HFFc6 (cell line): ENCODE measurements around the gene MED14. TPM values are rescaled to one million over a fixed set of nuclear protein-coding genes. Genes with fewer than 3 reads are reported as not detected.

Experiments used
- DNase-seq: peaks from one replicate; pipeline ENCODE4 v3.0.0-alpha.2; 2018
- H3K27ac Mint-ChIP-seq: 2 replicates; pipeline ENCODE4 v1.8.0; 2020; ENCODE audit warnings: mild to moderate bottlenecking, mixed read lengths
- H3K27me3 Mint-ChIP-seq: 2 replicates; pipeline ENCODE4 v1.8.0; 2021; ENCODE audit warnings: mild to moderate bottlenecking, moderate library complexity, mixed read lengths; ENCODE audit not compliant: insufficient read depth
- H3K36me3 Mint-ChIP-seq: 2 replicates; pipeline ENCODE4 v1.8.0; 2021; ENCODE audit warnings: low read depth, mixed read lengths
- H3K4me1 Mint-ChIP-seq: 2 replicates; pipeline ENCODE4 v1.8.0; 2020; ENCODE audit warnings: low read depth, mixed read lengths
- H3K4me3 Mint-ChIP-seq: 2 replicates; pipeline ENCODE4 v1.8.0; 2020; ENCODE audit warnings: mild to moderate bottlenecking, moderate library complexity, mixed read lengths
- H3K9me3 Mint-ChIP-seq: 2 replicates; pipeline ENCODE4 v1.8.0; 2020; ENCODE audit warnings: mild to moderate bottlenecking, mixed read lengths
- CTCF ChIP-seq: fragments of 200-600 bp; sonication (generic); IDR thresholded peaks from 2 replicates; pipeline ENCODE4 v1.5.0; 2021; ENCODE audit warnings: antibody characterized with exemption, mild to moderate bottlenecking
- total RNA-seq, 6 experiments: library from RNA; stranded (reverse); fragmentation: NEBNext Ultra II Directional; extraction: Animal tissue kit (Norgen Biotek cat#: 25700); gene quantifications; 2 replicates in 1 of 6; 3 replicates in 5 of 6; pipeline ENCODE4 v1.2.3, GENCODE V29; 2021

The MED14 gene
- total RNA-seq, 6 experiments from 2014 or later: 29.0 to 40.5 (median 38.2) TPM

DNA sequence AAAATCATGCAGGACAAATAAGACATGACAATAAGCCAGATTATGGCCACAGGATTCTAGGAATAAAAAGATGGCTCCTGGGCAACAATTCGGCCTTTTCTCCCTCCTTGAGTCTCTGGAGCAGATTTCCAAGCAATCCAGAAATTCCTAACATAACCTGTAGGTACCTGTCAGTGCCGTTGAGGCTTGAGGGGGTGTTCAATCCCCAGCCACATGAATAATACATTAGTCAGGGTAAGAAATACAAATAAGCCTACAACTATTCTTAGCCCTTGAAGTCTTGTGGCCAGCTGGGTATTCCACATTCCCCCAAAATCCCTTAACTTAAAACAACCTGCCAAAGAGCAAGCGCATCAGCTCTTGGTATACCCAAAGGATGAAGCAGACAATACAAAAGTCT is 97.7 kb downstream of the MED14 start:
- DNase-seq: no peak
- no peak for TF ChIP-seq CTCF
- Mint-ChIP-seq H3K9me3 (no peaks in the 10 kb centered on the region), H3K27me3 (no peaks in the 10 kb centered on the region), H3K4me1 (peaks cover 26% of the 10 kb centered on the region), H3K27ac (no peak overlapping the region), H3K4me3 (no peak overlapping the region), H3K36me3 (peaks cover 37% of the 10 kb centered on the region)

- Mint-ChIP-seq H3K36me3 (peaks cover 32% of the 10 kb centered on the region), H3K27me3 (no peaks in the 10 kb centered on the region), H3K4me3 (no peak overlapping the region), H3K4me1 (no peaks in the 10 kb centered on the region), H3K27ac (no peak overlapping the region), H3K9me3 (no peaks in the 10 kb centered on the region)
- no peak for TF ChIP-seq CTCF
- no peak for DNase-seq
Measured at GRCh38 chrX:40632199-40632598, 103.1 kb downstream of the MED14 start.

- no peak for TF ChIP-seq CTCF
- Mint-ChIP-seq H3K27me3 (no peaks in the 10 kb centered on the region), H3K4me3 (no peak overlapping the region), H3K9me3 (no peaks in the 10 kb centered on the region), H3K4me1 (no peaks in the 10 kb centered on the region), H3K36me3 (peaks cover 13% of the 10 kb centered on the region), H3K27ac (no peak overlapping the region)
- DNase-seq: no peak
Measured at GRCh38 chrX:40628506-40628905, 106.8 kb downstream of the MED14 start.

DNA sequence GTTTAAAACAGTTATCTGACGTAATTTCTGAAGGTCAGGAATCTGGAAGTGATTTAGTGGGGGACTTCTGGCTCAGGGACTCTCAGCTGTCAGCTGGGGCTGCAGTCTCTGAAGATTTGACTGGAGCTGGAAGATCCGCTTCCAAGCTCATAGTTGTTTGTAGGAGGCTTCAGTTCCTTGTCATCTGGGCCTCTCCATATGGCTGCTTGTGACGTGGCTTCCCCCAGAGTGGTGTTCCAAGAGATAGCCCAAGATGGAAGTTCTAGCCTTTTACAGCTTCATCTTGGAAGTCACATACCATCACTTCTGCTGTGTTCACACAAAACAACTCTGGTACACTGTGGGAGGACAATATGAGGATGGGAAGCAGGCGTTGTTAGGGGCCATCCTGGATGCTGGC is 110.0 kb downstream of the MED14 start:
- no peaks in the 10 kb centered on the region for H3K9me3 Mint-ChIP-seq
- no peak for TF ChIP-seq CTCF
- no peak overlapping the region for H3K27ac Mint-ChIP-seq
- no peak for DNase-seq
- H3K4me1 Mint-ChIP-seq: no peaks in the 10 kb centered on the region
- H3K36me3 Mint-ChIP-seq: no peaks in the 10 kb centered on the region
- no peaks in the 10 kb centered on the region for H3K27me3 Mint-ChIP-seq
- no peak overlapping the region for H3K4me3 Mint-ChIP-seq

DNA sequence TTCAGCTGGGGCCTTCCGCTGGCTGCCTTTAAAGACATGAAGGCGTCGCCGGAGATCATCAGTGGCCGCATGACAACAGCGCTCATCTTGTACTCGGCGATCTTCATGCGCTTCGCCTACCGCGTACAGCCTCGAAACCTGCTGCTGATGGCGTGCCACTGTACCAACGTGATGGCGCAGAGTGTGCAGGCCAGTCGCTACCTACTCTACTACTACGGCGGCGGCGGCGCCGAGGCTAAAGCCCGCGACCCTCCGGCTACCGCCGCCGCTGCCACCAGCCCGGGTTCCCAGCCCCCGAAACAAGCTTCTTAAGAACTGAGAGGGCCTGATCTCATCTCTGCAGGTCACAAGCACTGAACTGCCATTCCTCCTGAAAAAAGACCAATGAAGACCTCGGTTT is 111.7 kb downstream of the MED14 start:
- TF ChIP-seq CTCF: no peak
- no peak for DNase-seq
- no peaks in the 10 kb centered on the region for H3K4me1 Mint-ChIP-seq
- H3K4me3 Mint-ChIP-seq: no peak overlapping the region
- H3K9me3 Mint-ChIP-seq: no peaks in the 10 kb centered on the region
- no peak overlapping the region for H3K27ac Mint-ChIP-seq
- no peaks in the 10 kb centered on the region for H3K27me3 Mint-ChIP-seq
- H3K36me3 Mint-ChIP-seq: no peaks in the 10 kb centered on the region

DNA sequence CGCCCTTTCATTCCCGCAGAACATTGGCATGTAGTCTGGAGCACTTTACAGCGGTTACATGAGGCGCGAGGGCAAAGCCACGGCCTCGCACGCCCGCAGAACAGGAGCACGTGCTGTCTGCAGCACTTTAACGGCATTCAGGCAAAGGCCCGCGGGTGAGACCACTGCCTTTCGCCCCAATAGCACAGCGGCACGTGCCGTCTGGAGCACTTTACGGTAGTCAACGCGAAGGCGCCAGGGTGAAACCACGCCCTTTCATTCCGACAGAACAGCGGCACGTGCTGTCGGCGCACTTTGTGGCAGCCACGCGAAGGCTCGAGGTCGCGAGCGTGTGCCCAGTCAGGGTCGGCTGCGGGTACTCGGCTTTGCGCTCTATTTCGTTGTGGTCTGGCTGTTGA is 112.2 kb downstream of the MED14 start, which contains the start of gene MPC1L:
Gene MPC1L, plus strand, starts transcription at position 290 of the 398 bp plus-strand sequence. CDS start 138 bp downstream, outside the sequence.
- Mint-ChIP-seq H3K27ac (no peak within 1 kb of the TSS), H3K4me1 (no peaks in the 10 kb centered on the region), H3K4me3 (no peak within 1 kb of the TSS), H3K9me3 (no peaks in the 10 kb centered on the region), H3K27me3 (no peaks in the 10 kb centered on the region), H3K36me3 (no peaks in the 10 kb centered on the region)
- TF ChIP-seq CTCF: no peak
- DNase-seq: no peak
